EL (cell line): ENCODE data around the gene PANK4.

Source experiments
- DNase-seq: peaks from one replicate; pipeline ENCODE4 v3.0.0-alpha.2; 2016

The PANK4 gene

GRCh38 chr1:2508751-2509150, 17.6 kb downstream of the PANK4 start:
- DNase-seq = no peak

DNA sequence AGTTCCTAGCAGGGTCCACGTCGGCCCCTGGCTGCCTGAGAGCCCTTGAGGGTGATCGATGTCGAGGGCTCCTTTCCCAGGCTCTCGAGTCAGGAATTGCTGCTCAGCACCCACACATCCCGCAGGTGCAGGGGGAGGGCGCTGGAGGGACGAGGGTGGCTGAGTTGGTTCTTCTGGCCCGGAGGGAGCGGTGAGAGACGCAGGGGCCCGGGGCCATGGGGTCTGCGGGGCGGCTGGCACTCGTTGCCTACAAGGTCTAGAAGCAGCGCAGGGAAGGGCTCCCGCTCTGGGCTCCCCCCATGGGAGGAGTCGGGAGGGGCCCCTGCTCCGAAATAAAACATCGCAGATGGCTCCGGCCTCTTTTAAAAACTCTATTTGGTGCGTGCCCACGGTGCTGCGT, 18.2 kb downstream of the PANK4 start:
- no peak for DNase-seq

DNA sequence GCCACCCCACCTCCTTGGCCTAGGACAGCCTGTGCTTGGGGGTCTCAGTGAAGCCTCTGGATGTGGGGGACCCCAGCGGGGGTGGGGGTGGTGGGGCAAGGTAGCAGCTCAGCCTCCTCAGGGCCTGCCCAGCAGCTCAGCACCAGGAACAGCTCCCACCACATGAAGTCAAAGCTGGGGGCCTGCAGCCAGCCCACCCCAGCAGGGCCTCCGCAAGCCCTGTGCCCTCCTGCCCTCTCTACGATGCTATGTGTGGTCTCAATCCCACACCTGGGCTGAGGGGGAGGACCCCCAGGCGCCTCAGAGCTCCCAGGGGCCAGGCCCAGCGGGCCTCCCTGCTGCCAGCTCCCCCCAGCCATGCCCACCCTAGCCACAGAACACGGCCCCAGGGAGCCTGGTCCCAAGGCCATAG, 18.6 kb downstream of the PANK4 start:
- DNase-seq = no peak

- DNase-seq = no peak
Measured at GRCh38 chr1:2506901-2507565, 19.4 kb downstream of the PANK4 start.

GRCh38 chr1:2506007-2506860, 20.2 kb downstream of the PANK4 start:
- DNase-seq = no peak

GRCh38 chr1:2505461-2505994, 20.9 kb downstream of the PANK4 start:
- DNase-seq = no peak

- no peak for DNase-seq
Measured at GRCh38 chr1:2504949-2505272, 21.5 kb downstream of the PANK4 start.

- DNase-seq = no peak
Measured at GRCh38 chr1:2504225-2504948, 22.0 kb downstream of the PANK4 start.

GRCh38 chr1:2503554-2504224, 22.7 kb downstream of the PANK4 start:
- DNase-seq = no peak

DNA sequence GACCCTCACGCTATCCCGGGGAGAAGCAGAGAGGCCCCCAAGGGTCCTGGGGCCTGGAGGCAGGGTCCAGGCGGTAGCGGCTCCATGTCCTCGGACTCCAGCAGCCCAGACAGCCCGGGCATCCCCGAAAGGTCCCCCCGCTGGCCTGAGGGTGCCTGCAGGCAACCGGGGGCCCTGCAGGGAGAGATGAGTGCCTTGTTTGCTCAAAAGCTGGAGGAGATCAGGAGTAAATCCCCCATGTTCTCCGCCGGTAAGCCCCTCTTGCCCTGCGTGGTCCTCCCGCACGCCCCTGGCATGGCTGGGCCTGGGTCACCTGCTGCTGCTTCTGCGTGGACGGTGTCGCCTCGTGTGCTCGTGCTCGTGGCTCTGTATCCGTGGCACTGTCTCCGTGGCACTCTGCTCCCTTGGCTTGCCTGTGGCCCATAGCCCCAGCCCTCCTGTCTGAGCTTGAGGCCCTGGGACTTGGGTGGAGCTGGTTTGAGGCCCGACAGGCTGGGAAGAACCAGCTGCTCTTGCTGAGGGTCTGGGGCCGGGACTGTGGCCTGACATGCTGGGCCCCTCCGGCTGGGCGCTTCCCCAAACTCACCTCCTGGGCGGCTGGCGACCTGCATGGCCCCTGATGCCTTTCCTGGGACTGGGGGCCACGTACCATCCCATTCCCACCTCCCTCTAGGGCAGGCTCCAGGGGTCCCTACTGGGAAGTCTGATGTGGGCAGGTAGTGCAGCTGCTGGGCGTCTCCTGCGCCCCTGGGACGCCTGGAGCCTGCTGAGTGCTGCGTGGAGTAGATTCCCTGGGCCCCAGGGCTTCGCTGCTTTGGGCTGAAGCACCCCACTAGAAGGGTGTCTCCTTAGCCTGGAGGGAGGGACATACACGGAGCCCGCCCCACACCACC, 23.5 kb downstream of the PANK4 start:
- DNase-seq = no peak

- DNase-seq = no peak
Measured at GRCh38 chr1:2502210-2502609, 24.2 kb downstream of the PANK4 start.

GRCh38 chr1:2501820-2502119, 24.6 kb downstream of the PANK4 start:
- DNase-seq = no peak

- no peak for DNase-seq
Measured at GRCh38 chr1:2501041-2501819, 25.2 kb downstream of the PANK4 start.

DNA sequence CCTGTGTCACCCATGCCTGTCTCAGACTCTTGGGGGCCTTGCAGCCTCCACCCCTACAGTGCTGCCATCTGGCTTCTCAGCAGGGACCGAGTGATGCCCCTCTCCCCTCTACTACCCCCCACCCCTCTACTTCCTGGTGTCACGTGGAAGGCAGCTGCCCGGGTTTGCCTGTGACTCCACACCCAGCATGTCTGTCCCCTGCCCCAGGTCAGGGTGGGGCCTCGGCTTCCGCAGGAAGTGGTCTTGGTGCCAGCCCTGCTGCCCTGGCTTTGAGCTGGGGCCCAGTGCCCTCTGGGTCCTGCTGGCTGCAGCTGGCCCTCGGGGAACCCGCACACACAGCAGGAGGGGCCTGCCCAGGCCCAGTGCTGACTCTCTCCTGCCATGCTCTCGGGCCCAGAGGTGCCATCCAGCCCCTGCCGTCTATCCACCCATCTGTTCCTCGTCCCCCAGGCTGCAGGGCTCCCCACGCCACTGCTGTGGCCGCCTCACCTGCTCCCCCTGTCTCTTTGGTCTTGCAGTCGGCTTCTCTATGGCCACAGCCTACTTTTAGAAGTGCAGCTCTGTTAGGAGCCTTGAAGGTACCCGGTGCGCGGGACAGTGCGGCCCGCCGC, 26.3 kb downstream of the PANK4 start:
- no peak for DNase-seq

GRCh38 chr1:2499260-2499659, 27.1 kb downstream of the PANK4 start:
- no peak for DNase-seq

DNA sequence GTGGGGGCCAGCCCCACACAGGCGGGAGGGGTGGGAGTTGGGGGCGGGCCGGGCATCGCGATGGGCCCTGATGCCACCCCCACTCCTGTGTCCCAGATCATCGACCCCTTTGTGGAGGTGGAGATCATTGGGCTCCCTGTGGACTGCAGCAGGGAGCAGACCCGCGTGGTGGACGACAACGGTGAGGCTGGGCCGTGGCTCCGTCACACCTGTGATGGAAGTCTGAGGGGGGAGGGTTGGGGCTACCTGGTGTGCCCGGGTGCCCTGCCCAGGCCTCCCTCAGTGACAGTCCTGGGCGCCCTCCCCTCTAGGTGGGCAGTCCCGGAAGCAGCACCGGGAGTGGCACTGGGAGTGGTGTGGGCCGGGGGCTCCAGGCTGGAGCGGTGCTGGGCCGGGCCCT, 27.7 kb downstream of the PANK4 start:
- DNase-seq = no peak

- no peak for DNase-seq
Measured at GRCh38 chr1:2497891-2498290, 28.5 kb downstream of the PANK4 start.

- DNase-seq = no peak
Measured at GRCh38 chr1:2496746-2497145, 29.6 kb downstream of the PANK4 start.

DNA sequence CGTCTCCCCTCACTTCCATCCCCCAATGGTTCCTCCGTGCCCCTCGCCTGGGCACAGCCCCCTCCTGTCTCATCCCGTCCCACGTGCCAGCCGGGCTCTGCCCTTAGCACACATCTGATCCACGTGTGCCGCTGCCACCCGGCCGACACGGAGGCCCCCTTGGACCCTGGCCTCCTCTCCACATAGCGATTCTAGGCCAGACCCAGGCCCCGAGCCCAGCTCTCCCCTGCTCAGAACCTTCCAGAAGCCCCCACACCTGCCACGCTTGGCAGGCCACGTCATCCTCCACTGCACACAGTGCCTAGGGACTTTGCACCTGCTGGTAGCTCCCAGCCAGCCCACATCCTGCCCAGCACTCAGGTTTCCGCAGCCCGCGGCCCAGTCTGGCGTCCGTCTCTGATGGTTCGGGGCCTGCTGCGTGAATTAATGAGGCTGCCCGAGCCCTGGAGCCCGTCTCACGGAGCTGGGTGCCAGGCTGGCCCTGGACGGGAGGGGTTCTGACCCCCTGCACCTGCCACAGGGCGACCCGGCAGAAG, 30.2 kb downstream of the PANK4 start:
- DNase-seq = no peak

DNA sequence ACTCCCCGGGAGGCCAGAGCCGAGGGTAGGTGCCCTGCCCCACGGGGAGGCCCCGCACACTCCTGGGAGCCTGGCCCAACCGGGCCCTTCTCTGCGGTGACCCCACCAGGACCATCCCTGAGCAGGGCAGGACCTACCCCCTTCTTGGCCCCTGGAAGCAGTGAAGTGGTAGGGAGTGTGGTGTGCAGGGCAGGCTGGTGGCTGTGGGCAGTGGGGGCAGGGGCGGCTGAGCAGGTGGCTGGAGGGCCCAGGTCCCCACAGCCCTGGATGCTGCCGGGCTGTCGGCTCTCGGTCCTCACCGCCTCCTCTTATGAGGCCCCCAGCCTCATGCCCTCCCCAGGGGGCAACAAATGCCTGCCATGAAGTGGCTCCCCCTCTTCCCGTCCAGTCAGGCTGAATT, 30.9 kb downstream of the PANK4 start:
- no peak for DNase-seq

GRCh38 chr1:2495026-2495425, 31.4 kb downstream of the PANK4 start:
- DNase-seq = no peak
